GM23338 (cell line): ENCODE results near the gene TMTC2. TPM values are rescaled to one million over a fixed set of nuclear protein-coding genes. Genes with fewer than 3 reads are reported as not detected.

ENCODE experiments used
- ATAC-seq: fragments of 200-7000 bp; cut with Tn5 transposase; 3 replicates; pipeline ENCODE4 v1.9.1; 2020
- DNase-seq: peaks from one replicate; pipeline ENCODE4 v3.0.0-alpha.2; 2015; ENCODE audit warnings: low spot score
- H2AFZ ChIP-seq: fragments of 200-600 bp; sonication (generic); 2 replicates; pipeline ENCODE4 v1.8.0; 2016; ENCODE audit warnings: antibody characterized with exemption, mild to moderate bottlenecking, moderate library complexity
- H3F3A ChIP-seq: fragments of 200-600 bp; sonication (generic); replicated peaks from 2 replicates; pipeline ENCODE4 v1.8.0; 2017; ENCODE audit warnings: antibody characterized with exemption, mixed run types, low read depth
- H3K27ac ChIP-seq: fragments of 200-600 bp; sonication (generic); 2 replicates; pipeline ENCODE4 v1.6.1; 2016; ENCODE audit warnings: low read depth
- H3K27me3 ChIP-seq: fragments of 200-600 bp; sonication (generic); 2 replicates; pipeline ENCODE4 v1.8.0; 2016; ENCODE audit warnings: mild to moderate bottlenecking, mixed run types, moderate library complexity; ENCODE audit not compliant: insufficient read depth
- H3K36me3 ChIP-seq: fragments of 200-600 bp; sonication (generic); 2 replicates; pipeline ENCODE4 v1.8.0; 2016; ENCODE audit warnings: mild to moderate bottlenecking; ENCODE audit not compliant: insufficient read depth
- H3K4me1 ChIP-seq: fragments of 200-600 bp; sonication (generic); 2 replicates; pipeline ENCODE4 v1.8.0; 2016; ENCODE audit warnings: mild to moderate bottlenecking, moderate library complexity; ENCODE audit not compliant: insufficient read depth
- H3K4me2 ChIP-seq: fragments of 200-600 bp; sonication (generic); 2 replicates; pipeline ENCODE4 v1.7.1; 2017; ENCODE audit warnings: mixed run types
- H3K4me3 ChIP-seq: fragments of 200-600 bp; sonication (generic); 2 replicates; pipeline ENCODE4 v1.6.1; 2016; ENCODE audit warnings: mixed run types
- H3K79me2 ChIP-seq: fragments of 200-600 bp; sonication (generic); replicated peaks from 2 replicates; pipeline ENCODE4 v1.8.0; 2017; ENCODE audit warnings: mild to moderate bottlenecking; ENCODE audit not compliant: insufficient read depth
- H3K9me2 ChIP-seq: fragments of 200-600 bp; sonication (generic); 2 replicates; pipeline ENCODE4 v1.8.0; 2017; ENCODE audit not compliant: insufficient read depth
- H4K20me1 ChIP-seq: fragments of 200-600 bp; sonication (generic); replicated peaks from 2 replicates; pipeline ENCODE4 v1.8.0; 2017; ENCODE audit warnings: mild to moderate bottlenecking; ENCODE audit not compliant: insufficient read depth
- H3K27ac Mint-ChIP-seq: 2 replicates; pipeline ENCODE4 v1.8.0; 2020; ENCODE audit warnings: inconsistent platforms, mild to moderate bottlenecking, moderate library complexity, mixed read lengths
- H3K27me3 Mint-ChIP-seq: 3 replicates; pipeline ENCODE4 v1.8.0; 2022; ENCODE audit warnings: low read depth, mild to moderate bottlenecking, moderate library complexity, mixed read lengths, inconsistent platforms; ENCODE audit not compliant: insufficient read depth, poor library complexity
- H3K36me3 Mint-ChIP-seq: 3 replicates; pipeline ENCODE4 v1.8.0; 2021; ENCODE audit warnings: low read depth, mild to moderate bottlenecking, inconsistent platforms, moderate library complexity, mixed read lengths
- H3K4me1 Mint-ChIP-seq: 3 replicates; pipeline ENCODE4 v1.8.0; 2020; ENCODE audit warnings: mild to moderate bottlenecking, inconsistent platforms, mixed read lengths
- H3K4me3 Mint-ChIP-seq: 3 replicates; pipeline ENCODE4 v1.8.0; 2021; ENCODE audit warnings: moderate library complexity, mild to moderate bottlenecking, inconsistent platforms, mixed read lengths
- H3K9me3 Mint-ChIP-seq: 3 replicates; pipeline ENCODE4 v1.8.0; 2020; ENCODE audit warnings: moderate library complexity, mild to moderate bottlenecking, inconsistent platforms, mixed read lengths
- CREB1 ChIP-seq: fragments of 250-450 bp; sonication (Bioruptor Pico); IDR thresholded peaks from 2 replicates; pipeline ENCODE4 v1.5.0; 2020; ENCODE audit warnings: low read depth, mild to moderate bottlenecking, moderate library complexity
- EZH2 ChIP-seq: fragments of 200-600 bp; sonication (generic); IDR thresholded peaks from one replicate; pipeline ENCODE4 v1.8.0; 2017; ENCODE audit warnings: antibody characterized with exemption, mild to moderate bottlenecking, low read depth; ENCODE audit not compliant: unreplicated experiment
- EZH2phosphoT487 ChIP-seq: fragments of 200-600 bp; sonication (generic); IDR thresholded peaks from one replicate; pipeline ENCODE4 v1.8.1; 2018; ENCODE audit warnings: antibody characterized with exemption; ENCODE audit not compliant: unreplicated experiment
- JUNB ChIP-seq: IDR thresholded peaks from one replicate; pipeline ENCODE4 v1.6.1; 2016; ENCODE audit warnings: antibody characterized with exemption; ENCODE audit not compliant: unreplicated experiment
- NANOG ChIP-seq: IDR thresholded peaks from 2 replicates; pipeline ENCODE4 v1.6.1; 2016; ENCODE audit warnings: antibody characterized with exemption, borderline replicate concordance
- POLR2AphosphoS5 ChIP-seq: IDR thresholded peaks from 2 replicates; pipeline ENCODE4 v1.6.1; 2016; ENCODE audit warnings: antibody characterized with exemption, low read depth
- REST ChIP-seq: IDR thresholded peaks from one replicate; pipeline ENCODE4 v1.6.1; 2018; ENCODE audit warnings: antibody characterized with exemption; ENCODE audit not compliant: unreplicated experiment
- STAT1 ChIP-seq: IDR thresholded peaks from one replicate; pipeline ENCODE4 v1.6.1; 2016; ENCODE audit warnings: antibody characterized with exemption; ENCODE audit not compliant: unreplicated experiment
- ZNF462 ChIP-seq: fragments of 250-450 bp; sonication (Bioruptor Pico); IDR thresholded peaks from 2 replicates; pipeline ENCODE4 v1.5.0; 2020; ENCODE audit warnings: mild to moderate bottlenecking, moderate library complexity
- polyA plus RNA-seq: library from polyadenylated mRNA; unstranded; fragments of >200 nt; fragmentation: Nextera tagmentation; extraction: Ambion mirVana; gene quantifications from 2 replicates; pipeline ENCODE4 v1.2.1, GENCODE V29; 2016
- total RNA-seq: library from RNA; depleted of rRNA; stranded (reverse); fragments of >200 nt; shearing (Covaris generic); gene quantifications from 2 replicates; pipeline ENCODE4 v1.2.3, GENCODE V29; 2014

Gene TMTC2
- total and polyA plus RNA-seq, 2 experiments from 2014 or later, result 0.57 to 6.5 TPM

GRCh38 chr12:83015390-83016217 lies 328.9 kb downstream of the TMTC2 start:
- Histone ChIP-seq H3K4me2 (no peak overlapping the region), H3K9me2 (no peaks in the 10 kb centered on the region), H2AFZ (no peak overlapping the region)

More at GRCh38 chr12:83015390-83016217, 328.9 kb downstream of the TMTC2 start:
- H3K9me3 Mint-ChIP-seq, result peaks cover 11% of the 10 kb centered on the region
- no peaks in the 10 kb centered on the region for H3K4me1 Mint-ChIP-seq
- Histone ChIP-seq H3F3A (no peaks in the 10 kb centered on the region), H3K4me3 (no peak overlapping the region), H3K36me3 (peaks cover 8% of the 10 kb centered on the region; the same call in 1 of the 2 replicates), H4K20me1 (no peaks in the 10 kb centered on the region), H3K27me3 (no peaks in the 10 kb centered on the region), H3K4me1 (no peaks in the 10 kb centered on the region), H3K27ac (no peak overlapping the region), H3K79me2 (no peaks in the 10 kb centered on the region)
- ATAC-seq (no peak), DNase-seq (no peak)
- peaks cover 8% of the 10 kb centered on the region for H3K36me3 Mint-ChIP-seq
- TF ChIP-seq ZNF462 (no peak), NANOG (no peak), POLR2AphosphoS5 (no peak), STAT1 (no peak), REST (no peak), EZH2 (no peak), CREB1 (CRISPR knock-in tag) (no peak), JUNB (no peak), EZH2phosphoT487 (no peak)
- H3K4me3 Mint-ChIP-seq, result no peak overlapping the region
- no peaks in the 10 kb centered on the region for H3K27me3 Mint-ChIP-seq
- H3K27ac Mint-ChIP-seq, result no peak overlapping the region
